ENCODE results near the gene ELL2. TPM values are rescaled to one million over a fixed set of nuclear protein-coding genes. Genes with fewer than 3 reads are reported as not detected.

Gene ELL2
- total and polyA plus RNA-seq, 9 of the 15 experiments (the other 6 are each of a cell fraction or from before 2014, with no cell fraction given): 4.3 to 18.3 (median 14.5) TPM

- TF ChIP-seq, protein P1, sequence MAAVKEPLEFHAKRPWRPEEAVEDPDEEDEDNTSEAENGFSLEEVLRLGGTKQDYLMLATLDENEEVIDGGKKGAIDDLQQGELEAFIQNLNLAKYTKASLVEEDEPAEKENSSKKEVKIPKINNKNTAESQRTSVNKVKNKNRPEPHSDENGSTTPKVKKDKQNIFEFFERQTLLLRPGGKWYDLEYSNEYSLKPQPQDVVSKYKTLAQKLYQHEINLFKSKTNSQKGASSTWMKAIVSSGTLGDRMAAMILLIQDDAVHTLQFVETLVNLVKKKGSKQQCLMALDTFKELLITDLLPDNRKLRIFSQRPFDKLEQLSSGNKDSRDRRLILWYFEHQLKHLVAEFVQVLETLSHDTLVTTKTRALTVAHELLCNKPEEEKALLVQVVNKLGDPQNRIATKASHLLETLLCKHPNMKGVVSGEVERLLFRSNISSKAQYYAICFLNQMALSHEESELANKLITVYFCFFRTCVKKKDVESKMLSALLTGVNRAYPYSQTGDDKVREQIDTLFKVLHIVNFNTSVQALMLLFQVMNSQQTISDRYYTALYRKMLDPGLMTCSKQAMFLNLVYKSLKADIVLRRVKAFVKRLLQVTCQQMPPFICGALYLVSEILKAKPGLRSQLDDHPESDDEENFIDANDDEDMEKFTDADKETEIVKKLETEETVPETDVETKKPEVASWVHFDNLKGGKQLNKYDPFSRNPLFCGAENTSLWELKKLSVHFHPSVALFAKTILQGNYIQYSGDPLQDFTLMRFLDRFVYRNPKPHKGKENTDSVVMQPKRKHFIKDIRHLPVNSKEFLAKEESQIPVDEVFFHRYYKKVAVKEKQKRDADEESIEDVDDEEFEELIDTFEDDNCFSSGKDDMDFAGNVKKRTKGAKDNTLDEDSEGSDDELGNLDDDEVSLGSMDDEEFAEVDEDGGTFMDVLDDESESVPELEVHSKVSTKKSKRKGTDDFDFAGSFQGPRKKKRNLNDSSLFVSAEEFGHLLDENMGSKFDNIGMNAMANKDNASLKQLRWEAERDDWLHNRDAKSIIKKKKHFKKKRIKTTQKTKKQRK (IDR thresholded peaks at IDR 0.05; ENCODE audit: borderline replicate concordance, low read depth, low read length): no peak
- TF ChIP-seq, protein P2, sequence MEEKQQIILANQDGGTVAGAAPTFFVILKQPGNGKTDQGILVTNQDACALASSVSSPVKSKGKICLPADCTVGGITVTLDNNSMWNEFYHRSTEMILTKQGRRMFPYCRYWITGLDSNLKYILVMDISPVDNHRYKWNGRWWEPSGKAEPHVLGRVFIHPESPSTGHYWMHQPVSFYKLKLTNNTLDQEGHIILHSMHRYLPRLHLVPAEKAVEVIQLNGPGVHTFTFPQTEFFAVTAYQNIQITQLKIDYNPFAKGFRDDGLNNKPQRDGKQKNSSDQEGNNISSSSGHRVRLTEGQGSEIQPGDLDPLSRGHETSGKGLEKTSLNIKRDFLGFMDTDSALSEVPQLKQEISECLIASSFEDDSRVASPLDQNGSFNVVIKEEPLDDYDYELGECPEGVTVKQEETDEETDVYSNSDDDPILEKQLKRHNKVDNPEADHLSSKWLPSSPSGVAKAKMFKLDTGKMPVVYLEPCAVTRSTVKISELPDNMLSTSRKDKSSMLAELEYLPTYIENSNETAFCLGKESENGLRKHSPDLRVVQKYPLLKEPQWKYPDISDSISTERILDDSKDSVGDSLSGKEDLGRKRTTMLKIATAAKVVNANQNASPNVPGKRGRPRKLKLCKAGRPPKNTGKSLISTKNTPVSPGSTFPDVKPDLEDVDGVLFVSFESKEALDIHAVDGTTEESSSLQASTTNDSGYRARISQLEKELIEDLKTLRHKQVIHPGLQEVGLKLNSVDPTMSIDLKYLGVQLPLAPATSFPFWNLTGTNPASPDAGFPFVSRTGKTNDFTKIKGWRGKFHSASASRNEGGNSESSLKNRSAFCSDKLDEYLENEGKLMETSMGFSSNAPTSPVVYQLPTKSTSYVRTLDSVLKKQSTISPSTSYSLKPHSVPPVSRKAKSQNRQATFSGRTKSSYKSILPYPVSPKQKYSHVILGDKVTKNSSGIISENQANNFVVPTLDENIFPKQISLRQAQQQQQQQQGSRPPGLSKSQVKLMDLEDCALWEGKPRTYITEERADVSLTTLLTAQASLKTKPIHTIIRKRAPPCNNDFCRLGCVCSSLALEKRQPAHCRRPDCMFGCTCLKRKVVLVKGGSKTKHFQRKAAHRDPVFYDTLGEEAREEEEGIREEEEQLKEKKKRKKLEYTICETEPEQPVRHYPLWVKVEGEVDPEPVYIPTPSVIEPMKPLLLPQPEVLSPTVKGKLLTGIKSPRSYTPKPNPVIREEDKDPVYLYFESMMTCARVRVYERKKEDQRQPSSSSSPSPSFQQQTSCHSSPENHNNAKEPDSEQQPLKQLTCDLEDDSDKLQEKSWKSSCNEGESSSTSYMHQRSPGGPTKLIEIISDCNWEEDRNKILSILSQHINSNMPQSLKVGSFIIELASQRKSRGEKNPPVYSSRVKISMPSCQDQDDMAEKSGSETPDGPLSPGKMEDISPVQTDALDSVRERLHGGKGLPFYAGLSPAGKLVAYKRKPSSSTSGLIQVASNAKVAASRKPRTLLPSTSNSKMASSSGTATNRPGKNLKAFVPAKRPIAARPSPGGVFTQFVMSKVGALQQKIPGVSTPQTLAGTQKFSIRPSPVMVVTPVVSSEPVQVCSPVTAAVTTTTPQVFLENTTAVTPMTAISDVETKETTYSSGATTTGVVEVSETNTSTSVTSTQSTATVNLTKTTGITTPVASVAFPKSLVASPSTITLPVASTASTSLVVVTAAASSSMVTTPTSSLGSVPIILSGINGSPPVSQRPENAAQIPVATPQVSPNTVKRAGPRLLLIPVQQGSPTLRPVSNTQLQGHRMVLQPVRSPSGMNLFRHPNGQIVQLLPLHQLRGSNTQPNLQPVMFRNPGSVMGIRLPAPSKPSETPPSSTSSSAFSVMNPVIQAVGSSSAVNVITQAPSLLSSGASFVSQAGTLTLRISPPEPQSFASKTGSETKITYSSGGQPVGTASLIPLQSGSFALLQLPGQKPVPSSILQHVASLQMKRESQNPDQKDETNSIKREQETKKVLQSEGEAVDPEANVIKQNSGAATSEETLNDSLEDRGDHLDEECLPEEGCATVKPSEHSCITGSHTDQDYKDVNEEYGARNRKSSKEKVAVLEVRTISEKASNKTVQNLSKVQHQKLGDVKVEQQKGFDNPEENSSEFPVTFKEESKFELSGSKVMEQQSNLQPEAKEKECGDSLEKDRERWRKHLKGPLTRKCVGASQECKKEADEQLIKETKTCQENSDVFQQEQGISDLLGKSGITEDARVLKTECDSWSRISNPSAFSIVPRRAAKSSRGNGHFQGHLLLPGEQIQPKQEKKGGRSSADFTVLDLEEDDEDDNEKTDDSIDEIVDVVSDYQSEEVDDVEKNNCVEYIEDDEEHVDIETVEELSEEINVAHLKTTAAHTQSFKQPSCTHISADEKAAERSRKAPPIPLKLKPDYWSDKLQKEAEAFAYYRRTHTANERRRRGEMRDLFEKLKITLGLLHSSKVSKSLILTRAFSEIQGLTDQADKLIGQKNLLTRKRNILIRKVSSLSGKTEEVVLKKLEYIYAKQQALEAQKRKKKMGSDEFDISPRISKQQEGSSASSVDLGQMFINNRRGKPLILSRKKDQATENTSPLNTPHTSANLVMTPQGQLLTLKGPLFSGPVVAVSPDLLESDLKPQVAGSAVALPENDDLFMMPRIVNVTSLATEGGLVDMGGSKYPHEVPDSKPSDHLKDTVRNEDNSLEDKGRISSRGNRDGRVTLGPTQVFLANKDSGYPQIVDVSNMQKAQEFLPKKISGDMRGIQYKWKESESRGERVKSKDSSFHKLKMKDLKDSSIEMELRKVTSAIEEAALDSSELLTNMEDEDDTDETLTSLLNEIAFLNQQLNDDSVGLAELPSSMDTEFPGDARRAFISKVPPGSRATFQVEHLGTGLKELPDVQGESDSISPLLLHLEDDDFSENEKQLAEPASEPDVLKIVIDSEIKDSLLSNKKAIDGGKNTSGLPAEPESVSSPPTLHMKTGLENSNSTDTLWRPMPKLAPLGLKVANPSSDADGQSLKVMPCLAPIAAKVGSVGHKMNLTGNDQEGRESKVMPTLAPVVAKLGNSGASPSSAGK (IDR thresholded peaks at IDR 0.05): no peak
- TF ChIP-seq RHOXF2B (CRISPR knock-in tag; conservative IDR thresholded peaks at IDR 0.05): no peak
- TF ChIP-seq, protein P3, sequence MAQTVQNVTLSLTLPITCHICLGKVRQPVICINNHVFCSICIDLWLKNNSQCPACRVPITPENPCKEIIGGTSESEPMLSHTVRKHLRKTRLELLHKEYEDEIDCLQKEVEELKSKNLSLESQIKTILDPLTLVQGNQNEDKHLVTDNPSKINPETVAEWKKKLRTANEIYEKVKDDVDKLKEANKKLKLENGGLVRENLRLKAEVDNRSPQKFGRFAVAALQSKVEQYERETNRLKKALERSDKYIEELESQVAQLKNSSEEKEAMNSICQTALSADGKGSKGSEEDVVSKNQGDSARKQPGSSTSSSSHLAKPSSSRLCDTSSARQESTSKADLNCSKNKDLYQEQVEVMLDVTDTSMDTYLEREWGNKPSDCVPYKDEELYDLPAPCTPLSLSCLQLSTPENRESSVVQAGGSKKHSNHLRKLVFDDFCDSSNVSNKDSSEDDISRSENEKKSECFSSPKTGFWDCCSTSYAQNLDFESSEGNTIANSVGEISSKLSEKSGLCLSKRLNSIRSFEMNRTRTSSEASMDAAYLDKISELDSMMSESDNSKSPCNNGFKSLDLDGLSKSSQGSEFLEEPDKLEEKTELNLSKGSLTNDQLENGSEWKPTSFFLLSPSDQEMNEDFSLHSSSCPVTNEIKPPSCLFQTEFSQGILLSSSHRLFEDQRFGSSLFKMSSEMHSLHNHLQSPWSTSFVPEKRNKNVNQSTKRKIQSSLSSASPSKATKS (CRISPR knock-in tag; IDR thresholded peaks at IDR 0.05): no peak
- no peak for TF ChIP-seq LEF1 (IDR thresholded peaks at IDR 0.05)
- TF ChIP-seq BRD4 (IDR thresholded peaks at IDR 0.05): no peak
- TF ChIP-seq HNRNPK (IDR thresholded peaks at IDR 0.05; ENCODE audit: low read depth, low read length, poor library complexity, severe bottlenecking): no peak
- TF ChIP-seq USF2 (CRISPR knock-in tag; IDR thresholded peaks at IDR 0.05): no peak
Measured at GRCh38 chr5:95858661-95859595, 102.7 kb downstream of the ELL2 start (continued).

Measured in K562 (cell line).